Activated CD8-positive, alpha-beta memory T cell treated with anti-CD3 and anti-CD28 coated beads for 48 hours (primary cell): Measurements from ENCODE around the gene ATF5.
"Not testable (repeated sequence)": the region's sequence is repeated elsewhere in the genome, so short reads cannot be mapped to it uniquely, and the experiment has no call there.

Source experiments
- DNase-seq, 3 experiments: peaks; one replicate each; pipeline ENCODE4 v3.0.0-alpha.2; 2020; ENCODE audit warnings: low read depth in 2 of 3, low spot score in 2 of 3

The ATF5 gene

DNA sequence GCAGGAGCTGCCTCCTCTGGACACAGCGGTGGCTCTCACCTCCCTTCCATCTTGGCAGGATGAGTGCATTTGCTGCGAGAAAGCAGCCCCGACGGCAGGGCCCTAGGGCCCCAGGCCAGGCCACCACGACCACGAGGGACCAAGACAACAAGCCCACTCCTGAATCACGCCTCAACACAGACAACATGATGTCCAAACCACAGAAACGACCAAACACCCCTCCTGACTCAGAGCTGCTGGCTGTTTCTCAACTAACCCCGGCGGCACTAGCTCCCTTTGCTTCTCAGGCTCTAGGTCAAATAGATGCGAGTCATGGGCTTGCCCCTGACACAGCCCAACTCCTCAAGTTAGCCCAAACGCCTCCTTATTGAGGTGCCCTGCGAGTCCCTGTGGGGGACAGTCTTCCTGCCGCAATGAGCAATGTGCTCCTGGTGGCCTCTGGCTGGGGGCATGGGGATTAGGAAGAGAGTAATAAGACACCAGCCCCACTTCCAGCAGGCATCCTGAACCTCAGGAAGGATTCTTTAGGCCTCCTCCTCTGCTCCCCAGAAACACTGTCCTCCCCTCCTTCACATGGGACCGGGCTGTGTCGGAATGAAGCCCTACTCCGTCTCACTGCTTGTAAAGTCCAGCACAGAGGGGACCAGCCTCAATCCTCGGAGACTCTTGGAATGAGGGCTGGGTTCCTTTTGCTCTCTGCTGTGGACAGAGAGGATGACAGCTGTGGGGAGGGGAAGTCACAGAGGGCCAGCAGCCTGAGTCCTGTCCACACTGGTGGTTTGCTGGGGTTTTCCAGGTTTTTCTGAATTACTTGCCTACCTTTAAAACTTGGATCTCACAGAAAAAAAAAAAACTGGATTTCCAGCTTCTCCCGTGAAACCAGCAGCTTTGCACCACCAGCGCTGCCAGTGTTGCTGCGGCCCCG, 6.9 kb upstream of the ATF5 start:
- DNase-seq: no peak

DNA sequence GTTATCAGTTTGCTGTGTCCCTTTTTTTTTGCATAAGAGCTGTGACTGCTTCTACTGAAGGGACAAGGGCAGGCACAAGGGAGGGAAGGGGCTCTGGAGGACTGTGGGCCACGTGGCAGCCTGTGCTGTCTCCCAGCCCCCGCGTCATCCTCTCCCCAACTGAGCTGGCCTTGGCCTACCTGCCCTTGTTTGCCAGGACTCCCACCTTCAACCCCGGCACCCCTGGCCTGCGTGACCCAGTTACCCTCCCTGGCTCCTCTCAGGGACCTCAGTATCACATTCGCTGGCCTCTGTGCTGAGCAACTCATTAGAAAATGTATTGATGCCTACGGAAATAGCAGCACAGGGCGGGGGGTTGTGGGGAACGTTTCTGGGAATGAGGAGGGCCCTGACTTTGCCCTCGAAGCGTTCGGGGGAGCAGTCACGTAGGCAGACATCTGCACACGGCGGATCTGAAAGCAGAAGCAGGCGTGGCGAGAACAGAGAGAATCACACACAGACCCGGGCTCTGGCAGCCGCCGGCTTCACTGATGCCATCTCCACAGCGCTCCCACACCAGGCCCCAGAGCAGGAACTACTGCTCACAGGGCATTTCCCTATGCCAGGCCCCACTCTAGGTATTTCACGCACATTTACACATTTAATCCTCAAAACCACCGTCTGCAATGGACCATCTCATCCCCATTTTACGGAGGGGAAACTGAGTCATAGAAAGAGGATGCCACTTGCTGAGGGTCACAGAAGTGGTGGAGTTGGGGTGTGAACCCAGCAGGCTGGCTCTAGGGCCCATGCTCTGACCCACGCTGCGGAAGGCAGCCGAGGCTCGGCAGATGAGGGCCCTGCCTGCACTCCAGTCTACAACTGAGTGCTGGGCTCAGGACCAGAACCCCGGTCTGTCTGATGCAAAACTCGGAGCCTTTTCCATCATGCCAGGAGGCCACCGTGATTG, 5.7 kb upstream of the ATF5 start:
- no peak for DNase-seq

DNA sequence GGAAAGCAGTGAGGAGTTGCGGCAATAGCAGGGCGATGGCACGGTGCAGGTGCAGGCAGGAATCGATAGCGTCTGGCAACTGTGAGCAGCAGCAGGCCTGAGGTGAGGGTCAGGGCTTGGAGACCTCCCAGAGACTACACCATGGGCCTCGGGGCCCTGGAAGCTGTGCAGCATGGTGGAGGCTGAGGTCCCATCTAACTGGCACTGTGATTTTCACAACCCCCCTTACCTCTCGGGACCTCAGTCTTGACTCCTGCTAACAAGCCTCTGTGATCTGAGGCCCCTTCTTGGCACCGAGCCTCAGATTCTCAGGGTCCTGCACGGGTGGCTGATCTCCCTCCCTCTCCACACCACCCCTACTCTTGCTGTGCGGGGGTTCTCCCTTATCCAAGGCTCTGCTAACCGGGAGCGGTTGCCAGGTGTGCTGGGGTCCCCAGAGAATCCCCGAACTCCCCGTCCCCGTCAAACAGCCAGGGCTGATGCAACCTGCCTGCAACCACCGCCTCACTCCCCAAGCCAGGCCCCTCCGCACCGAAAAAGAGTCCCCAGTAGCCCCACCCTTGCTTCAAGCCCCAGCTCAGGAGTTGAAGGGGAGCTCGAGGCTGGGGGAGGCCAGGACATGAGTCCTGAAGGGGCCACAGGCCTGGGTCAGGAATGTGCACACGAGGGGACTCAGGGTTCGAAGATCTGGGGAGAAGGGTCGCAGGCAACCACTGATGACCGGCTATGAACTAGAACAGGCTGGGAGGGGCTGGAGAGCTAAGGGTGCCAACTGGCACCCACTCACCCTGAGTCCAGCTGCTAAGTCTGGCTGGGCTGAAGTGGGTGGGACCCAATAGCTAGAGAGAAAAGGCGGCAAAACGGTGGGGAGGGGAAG, 4.8 kb upstream of the ATF5 start:
- no peak for DNase-seq

DNA sequence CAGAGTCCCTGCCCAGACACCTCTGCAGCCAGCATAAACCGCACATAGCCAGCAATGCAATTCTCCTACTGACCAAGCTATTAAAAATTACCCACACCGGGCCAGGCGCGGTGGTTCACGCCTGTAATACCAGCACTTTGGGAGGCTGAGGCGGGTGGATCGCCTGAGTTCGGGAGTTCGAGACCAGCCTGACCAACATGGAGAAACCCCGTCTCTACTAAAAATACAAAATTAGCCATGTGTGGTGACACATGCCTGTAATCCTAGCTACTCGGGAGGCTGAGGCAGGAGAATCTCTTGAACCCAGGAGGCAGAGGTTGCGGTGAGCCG, 4.2 kb upstream of the ATF5 start:
- not testable (repeated sequence) for DNase-seq

DNA sequence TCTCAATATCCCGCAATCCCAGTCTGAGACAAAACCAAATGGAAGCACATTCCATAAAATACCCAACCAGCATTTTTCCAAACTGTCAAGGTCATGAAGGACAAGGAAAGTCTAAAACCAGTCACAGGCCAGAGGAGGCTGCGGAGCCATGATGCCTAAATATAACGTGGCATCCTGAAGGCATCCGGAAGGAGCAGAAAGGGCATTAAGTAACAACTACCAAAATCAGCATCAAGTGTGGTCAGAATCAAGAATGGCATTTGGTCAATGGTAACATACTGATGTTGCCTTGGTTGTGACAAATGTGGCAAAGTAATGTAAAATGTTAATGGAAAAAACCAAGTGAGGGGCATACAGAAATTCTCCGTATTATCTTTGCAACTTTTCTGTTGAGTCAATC, 3.5 kb upstream of the ATF5 start:
- DNase-seq: no peak

DNA sequence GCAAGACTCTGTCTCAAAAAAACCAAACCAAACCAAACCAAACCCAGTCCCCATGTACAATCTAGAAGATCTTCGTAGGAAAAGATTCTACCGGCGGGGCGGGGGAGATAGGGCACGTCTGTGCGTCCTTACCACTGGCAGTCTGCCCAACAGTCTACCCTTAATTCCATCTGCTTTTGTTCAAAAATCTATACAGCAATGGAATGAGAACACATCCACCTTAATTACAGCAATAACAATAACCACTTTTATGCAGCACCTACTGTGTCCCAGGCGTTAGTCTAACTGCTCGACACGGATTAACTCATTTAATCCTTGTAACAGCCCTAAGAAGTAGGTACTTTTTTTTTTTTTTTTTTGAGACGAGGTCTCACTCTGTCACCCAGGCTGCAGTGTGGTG, 2.5 kb upstream of the ATF5 start:
- DNase-seq: no peak

DNA sequence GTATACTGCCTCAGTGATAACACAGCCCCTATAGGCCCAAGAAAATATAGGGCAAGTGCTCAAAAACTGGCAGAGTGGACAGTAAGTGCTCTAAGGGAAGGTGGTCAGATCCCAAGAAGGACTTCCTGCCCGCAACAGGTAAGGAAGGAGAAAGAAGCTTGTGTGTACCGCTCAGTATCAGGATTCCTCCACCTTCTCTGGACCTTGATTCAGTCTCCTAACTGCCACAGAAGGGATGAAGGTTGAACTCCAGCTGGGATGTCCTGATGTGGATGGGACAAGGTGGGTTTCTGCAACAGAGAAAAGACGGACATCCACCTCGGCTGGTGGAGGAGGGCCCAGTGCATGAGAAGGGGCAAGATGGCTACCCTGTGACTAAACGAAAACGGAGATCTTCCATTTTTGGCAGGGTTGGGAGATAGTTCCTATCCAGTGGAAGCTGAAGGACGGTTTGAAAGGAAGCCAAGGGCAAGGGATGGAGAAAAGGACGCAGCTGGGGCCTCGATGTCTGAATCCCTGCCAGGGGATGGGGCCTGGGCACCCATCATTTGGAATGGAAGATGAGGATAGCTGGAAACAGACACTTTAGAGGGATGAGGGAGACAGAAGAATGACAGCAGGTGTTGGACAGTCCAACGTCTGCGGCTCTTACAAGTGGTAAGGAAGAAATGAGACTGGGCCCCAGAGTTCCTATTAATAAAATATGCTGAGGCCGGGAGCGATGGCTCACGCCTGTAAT, 1.3 kb upstream of the ATF5 start:
- no peak for DNase-seq

DNA sequence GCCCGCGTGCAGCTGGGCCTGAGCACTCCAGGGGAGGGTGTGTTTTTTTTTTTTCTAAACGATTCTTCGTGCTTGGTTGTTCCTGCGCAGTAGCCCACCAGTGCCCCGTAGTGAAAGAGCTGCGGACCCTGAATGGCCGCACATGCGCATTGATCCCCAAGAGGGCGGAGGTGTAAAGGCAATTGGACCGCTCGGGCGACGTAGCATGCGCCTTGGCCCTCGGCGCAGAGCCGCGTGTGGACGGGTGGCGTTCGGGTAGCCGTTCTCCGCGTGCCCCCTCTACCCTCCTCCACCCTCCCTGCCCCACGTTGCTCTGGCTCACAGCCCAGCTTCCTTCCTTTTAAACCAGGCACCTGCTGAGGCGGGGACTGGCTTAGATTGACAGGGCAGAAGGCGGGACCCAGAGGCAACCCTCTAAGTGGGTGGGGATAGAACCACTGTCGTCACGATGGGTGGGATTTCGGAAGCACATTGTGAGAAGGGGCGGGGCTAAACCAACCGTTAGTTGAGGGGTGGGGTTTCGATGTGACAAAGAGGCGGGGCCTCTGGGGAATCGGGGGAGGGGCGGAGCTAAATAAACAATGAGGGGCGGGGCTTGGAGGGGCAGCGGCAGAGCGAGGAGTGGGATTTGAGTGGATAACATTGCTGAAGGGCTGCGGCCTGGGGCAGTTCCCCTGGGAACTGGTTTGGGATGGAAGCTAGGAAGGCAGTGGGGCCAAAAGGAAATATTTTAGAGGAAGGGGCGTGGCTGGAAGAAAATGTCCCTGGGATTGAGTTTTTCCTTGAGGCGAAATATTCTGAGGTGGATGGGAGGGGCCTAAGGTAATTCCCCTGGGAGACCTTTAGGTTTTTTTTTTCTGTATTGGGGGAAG, 842 bp downstream of the ATF5 start:
- DNase-seq: peak; percentile 67 to 81 (median 76)

DNA sequence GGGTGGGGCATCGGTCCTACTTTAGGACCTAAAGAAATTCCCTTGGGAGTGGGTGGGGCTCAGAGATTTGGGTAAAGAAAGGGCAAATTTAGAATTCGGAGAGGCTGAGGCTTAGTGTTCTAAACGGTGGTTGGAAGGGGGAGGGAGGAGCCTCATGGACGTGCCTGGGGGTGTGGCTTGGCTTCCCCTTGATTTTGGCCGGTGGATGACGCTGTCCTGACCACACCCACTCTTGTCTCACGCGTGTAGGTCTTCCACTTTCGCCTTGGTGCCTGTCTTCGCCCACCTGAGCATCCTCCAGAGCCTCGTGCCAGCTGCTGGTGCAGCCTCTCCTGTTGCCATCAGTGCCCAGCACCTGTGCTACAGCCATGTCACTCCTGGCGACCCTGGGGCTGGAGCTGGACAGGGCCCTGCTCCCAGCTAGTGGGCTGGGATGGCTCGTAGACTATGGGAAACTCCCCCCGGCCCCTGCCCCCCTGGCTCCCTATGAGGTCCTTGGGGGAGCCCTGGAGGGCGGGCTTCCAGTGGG, 1.5 kb downstream of the ATF5 start:
- no peak for DNase-seq

DNA sequence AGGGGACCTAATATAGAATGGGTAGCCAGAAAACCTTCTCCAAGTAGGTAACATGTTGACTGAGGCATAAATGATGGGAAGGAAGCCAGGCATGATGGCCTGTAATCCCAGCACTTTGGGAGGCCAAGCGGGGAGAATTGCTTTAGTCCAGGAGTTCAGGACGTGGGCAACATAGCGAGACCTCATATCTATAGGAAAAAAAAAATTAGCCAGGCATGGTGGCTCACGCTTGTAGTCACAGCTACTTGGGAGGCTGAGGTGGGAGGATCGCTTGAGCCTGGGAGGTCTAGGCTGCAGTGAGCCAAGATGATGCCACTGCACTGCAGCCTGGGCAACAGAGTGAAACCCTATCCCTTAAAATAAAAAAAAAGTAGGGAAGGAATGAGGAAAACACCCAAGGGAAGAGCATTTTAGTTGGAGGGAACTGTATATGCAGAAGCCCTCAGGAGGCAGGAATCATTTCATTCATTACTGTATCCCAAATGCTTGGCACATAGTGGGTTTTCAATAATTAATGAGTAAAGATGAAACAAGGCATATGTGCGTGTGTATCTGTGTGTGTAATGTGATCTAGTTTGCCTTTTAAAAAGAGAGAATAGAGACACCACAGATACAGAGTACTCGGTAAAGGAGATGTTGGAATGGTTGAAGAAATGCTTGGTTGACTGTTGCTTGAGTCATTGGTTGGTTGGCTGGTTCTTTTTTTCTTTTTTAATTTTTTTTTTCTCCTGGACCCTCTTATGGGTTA, 2.5 kb downstream of the ATF5 start:
- no peak for DNase-seq

DNA sequence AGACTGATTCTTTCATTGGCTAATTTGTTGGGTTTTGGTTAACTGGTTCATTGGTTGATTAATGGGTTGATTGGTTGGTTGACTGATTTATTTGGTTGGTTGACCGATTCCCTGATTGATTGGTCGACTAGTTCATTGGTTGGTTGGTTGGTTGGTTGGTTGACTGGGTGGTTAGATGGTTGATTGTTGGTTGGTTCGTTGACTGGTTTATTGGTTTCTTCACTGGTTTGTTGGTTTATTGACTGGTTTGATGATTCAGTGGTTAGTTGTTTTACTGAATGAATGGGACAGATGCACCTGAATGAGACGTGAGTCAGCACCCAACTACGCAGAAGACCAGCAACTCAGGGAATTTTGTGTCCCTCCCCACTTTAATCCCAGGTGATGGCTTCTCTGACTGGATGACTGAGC, 3.0 kb downstream of the ATF5 start:
- no peak for DNase-seq

DNA sequence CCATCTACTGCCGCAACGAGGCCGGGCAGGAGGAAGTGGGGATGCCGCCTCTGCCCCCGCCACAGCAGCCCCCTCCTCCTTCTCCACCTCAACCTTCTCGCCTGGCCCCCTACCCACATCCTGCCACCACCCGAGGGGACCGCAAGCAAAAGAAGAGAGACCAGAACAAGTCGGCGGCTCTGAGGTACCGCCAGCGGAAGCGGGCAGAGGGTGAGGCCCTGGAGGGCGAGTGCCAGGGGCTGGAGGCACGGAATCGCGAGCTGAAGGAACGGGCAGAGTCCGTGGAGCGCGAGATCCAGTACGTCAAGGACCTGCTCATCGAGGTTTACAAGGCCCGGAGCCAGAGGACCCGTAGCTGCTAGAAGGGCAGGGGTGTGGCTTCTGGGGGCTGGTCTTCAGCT, 3.7 kb downstream of the ATF5 start:
- no peak for DNase-seq

DNA sequence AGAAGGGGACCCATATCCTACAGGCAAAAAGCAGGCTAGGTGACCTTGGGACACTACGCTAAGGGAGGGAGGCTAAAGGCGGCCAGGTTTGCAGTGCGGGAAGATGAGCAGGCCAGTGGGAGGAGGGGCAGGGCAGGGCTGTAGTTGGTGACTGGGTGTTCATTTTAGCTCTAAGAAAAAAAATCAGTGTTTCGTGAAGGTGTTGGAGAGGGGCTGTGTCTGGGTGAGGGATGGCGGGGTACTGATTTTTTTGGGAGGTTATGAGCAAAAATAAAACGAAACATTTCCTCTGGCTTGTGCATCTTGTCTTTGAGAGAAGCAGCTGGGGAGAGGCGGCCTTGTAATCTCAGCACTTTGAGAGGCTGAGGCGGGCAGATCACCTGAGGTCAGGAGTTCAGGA, 4.6 kb downstream of the ATF5 start:
- no peak for DNase-seq

DNA sequence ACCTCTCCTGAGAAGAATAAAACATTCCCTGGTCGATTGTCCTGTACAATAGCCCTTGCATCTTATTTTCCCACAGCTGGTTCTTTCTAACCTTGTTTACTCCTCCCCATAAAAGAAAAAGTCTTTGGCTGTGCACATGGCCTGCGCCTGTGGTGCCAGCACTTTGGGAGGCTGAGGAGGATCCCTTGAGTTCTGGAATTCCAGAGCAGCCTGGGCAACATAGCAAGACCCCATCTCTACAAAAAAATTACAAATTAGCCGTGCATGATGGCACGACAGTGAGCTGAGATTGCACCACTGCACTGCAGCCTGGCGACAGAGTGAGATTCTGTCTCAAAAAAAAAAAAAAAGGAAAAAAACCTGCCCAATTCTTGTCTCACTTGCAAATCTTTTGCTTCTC, 7.5 kb downstream of the ATF5 start:
- no peak for DNase-seq

DNA sequence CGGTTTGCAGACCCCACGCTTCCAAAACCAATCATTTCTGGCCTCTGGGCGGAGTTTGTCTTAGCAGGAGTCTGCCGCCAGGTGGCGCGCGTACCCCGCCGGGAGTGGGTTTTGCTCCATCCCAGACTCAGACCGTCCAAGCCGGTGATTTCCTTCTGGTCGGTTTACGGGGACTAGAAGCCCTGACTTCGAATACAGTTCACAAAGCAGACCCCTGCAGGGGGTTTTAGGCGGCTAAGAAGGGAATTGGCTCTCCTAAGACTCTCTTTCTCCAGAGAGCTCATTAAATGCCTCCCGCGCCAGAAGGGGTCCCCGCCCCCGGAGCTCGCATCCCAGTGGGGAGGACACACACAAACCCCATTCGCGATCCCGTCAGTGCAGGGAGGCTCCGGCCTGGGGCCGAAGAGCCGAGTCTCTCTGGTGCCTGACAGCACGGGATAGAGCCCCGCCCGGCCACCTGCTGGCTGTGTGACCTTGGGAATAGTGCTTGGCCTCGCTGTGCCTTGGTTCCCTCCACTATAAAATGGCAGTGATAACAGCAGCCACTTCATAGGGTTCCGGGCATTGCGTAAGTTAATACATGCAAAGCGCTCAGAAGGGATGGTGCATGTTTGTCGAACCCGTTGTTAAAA, 8.9 kb downstream of the ATF5 start:
- DNase-seq: peak; percentile 55 to 86 (median 82)

DNA sequence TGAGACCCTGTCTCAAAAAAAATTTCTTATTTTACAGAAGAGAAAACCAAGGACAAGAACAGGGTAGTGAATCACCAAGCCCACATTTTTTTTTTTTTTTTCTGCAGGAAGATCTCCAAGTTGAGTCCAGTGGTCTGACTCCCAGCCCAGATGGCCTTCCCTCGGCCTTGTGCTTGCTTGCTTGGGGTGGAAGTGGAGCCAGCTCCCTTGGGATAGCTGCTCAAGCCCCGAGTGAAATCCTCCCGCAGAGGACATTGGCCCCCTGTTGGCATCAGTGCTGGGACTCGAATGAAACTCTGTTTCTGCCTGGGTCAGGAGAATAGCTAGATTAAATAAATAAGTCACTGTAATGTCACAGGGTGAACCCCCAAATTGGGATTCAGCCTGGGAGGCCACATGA, 9.7 kb downstream of the ATF5 start:
- DNase-seq: no peak

DNA sequence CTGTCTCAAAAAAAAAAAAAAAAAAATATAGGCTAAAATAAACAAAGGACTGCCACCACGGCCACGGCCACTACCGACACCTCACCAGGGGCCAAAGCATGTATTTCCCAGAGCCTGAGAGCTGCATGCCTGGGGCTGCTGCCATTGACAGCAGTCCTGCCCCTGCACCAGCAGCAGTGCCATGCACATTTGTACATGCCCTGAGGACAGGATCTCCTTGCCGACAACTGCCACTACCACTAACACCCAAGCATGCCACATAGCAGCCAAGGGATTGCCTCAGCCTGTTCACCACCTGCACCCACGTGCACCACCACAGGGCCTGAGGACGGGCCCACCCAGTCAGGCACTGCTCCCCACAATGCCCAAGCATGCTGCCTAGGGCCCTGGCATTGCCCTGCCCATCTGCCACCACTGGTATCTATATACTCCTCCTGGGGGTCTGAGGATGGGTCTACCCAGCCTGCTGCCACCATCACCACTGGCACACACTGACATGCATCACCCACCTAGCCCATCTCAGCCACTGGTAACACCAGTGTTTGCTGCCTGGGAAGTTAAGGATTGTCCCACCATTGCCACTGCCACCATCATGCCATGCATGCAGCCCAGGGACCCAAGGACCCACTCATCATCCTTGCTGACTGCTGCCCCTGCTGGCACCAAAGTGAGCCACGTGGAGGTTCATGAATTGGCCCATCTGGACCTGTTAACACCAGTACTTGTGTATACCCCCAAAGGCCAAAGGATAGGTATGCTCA, 10.9 kb downstream of the ATF5 start:
- DNase-seq: no peak

DNA sequence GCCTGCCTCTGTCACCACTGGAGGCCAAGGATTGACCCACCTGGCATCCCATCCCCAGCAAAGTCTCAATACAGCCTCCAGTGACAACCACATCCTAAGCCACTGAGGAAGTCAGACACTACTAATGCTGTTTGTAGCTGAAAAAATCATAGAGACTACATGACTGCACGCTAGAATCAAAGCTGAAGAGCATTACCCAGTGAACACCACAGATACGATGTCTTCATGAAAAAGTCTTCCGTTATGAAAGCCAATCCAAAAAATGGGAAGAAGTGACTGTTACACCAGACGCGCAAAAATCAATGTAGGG, 11.4 kb downstream of the ATF5 start:
- no peak for DNase-seq
